Measurements from ENCODE around the gene FPGS. TPM values are rescaled to one million over a fixed set of nuclear protein-coding genes. Genes with fewer than 3 reads are reported as not detected.

Gene FPGS
- total and polyA plus RNA-seq, 3 donors from 2014 or later = 37.9 to 105 (median 99.3) TPM

DNA sequence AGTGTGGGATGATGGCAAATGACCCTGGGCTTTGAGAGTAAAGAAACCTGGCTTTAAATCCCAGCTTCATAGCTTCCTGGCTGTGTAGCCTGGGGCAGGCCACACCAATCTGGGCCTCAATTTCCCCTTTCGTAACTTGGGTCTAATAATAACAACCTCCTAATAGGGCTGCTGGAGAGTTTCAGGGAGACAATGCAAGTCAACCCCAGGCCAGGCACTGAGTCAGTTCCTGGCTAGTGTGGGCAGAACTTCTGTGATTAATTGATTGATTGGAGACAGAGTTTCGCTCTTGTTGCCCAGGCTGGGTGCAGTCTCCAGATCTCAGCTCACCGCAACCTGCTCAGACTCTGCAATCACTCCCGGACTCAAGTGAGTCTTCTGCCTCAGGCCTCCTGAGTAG, 20.9 kb upstream of the FPGS start:
- H3K4me3 ChIP-seq = no peak overlapping the region
- H3K4me1 ChIP-seq = peaks cover 16% of the 10 kb centered on the region
- intact Hi-C loops (cut with DNase I; ENCODE audit: low total_unique reads) = loop anchor here (5.0 to 10.0 kb wide), 2 partner anchors 45 to 83 kb away; partner anchors contain the start of gene TOR2A
- H3K27me3 ChIP-seq = no peaks in the 10 kb centered on the region
- no peak for DNase-seq
- no peaks in the 10 kb centered on the region for H3K36me3 ChIP-seq (ENCODE audit: low read depth, missing control alignments)
- 88 to 98% methylated on average over 4 of the region's 4 CpGs for WGBS, 2 donors
- TF ChIP-seq CTCF (IDR thresholded peaks at IDR 0.05) = no peak
- TF ChIP-seq POLR2A (IDR thresholded peaks at IDR 0.05) = no peak
- H3K9me3 ChIP-seq = no peaks in the 10 kb centered on the region
- H3K27ac ChIP-seq = no peak overlapping the region

DNA sequence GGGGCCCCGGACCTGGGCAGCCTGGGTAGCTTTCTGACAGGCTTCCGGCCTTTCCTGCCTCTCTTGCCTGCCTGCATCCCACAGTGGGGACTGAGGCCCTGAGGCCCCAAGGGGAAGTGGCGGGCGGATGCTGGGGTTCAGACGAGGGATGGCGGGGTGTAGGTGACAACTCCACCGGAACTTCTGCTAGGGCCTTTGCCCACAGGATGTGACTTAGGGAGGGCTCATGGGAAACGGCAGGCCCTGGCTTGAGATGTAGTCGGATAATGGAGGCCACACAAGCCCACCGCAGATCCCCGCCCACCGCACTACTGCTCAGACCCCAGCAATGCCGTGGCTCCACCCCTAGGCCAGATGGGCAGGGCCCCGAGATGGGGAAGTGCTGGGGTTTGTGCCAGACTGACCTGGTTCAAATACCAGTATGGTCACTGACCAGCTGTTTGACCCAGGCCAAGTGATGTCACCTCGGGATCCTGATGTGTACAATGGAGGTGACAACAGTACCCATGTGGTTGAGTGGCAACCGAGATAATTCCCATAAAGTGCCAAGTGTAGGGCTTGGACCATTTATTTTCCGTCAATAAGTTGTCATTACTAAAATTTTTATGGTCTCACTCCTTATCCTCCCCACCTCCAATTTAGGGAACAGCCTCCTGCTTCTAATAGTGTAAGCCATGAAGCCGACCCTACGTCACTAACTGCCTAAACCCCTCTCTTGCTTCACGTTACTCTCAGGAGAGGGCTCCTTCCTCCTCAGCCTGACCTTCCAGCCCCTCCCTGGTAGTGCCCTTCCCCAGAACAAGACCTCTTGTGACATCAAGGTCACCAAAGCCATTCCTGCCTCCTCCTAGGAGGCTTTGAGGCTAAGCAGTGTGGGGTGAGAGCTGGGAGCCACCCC, 19.3 kb upstream of the FPGS start:
- no peaks in the 10 kb centered on the region for H3K27me3 ChIP-seq
- H3K9me3 ChIP-seq = no peaks in the 10 kb centered on the region
- intact Hi-C loops (cut with DNase I; ENCODE audit: low total_unique reads) = loop anchor here (5.0 to 10.0 kb wide), 2 partner anchors 46 to 81 kb away; partner anchors contain the start of gene TOR2A
- H3K4me1 ChIP-seq = peaks cover 30% of the 10 kb centered on the region
- TF ChIP-seq POLR2A (IDR thresholded peaks at IDR 0.05) = no peak
- no peak for TF ChIP-seq CTCF (IDR thresholded peaks at IDR 0.05)
- WGBS, 2 donors = 71 to 80% methylated on average over 12 to 20 of the region's 20 CpGs
- H3K27ac ChIP-seq = no peak overlapping the region
- H3K4me3 ChIP-seq = no peak overlapping the region
- DNase-seq = no peak
- H3K36me3 ChIP-seq (ENCODE audit: low read depth, missing control alignments) = no peaks in the 10 kb centered on the region

DNA sequence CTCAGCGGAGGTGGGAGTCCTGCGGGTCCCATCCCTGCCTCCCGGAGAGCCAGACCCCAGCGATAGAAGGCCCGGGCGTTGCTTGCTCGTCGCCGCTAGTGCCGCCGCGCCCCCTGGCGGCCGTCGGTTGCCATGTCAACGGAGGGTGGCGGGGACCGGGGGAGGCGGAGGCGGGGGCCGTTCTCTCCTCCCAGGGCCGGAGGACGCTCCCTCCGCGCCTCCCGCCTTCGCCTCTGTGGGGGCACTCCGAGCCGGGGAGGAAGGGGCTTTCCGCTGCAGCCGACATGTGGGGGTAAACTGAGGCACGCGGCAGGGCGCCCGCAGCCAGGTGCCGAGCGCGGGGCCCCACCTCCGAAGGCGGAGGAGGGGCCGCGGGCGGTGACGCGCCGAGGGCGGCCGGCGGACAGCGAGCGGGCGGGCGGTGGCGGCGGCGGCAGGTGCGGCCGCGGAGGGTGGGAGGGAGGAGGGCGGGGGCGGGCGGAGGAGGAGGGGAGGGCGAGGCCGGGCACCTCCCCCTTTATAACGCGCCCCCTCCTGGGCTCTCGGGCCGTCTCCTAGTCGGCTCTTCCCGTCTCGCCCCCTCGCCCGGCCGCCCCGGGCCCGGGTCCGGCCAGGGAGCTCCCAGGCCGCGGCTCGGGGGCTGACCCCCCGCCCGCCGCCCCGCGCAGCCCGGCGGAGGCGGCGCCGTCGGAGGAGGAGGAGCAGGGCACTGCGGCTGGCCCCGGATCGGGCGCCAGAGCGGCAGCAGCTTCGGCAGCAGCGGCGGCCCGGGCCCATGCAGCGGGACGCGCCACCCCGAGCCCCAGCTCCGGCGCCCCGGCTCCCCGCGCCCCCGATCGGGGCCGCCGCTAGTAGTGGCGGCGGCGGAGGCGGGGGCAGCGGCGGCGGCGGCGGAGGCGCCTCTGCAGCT, 17.4 kb upstream of the FPGS start:
- DNase-seq = peak; percentile 87
- H3K4me3 ChIP-seq = peak overlapping the region; percentile 75 to 98
- H3K27me3 ChIP-seq = no peaks in the 10 kb centered on the region
- WGBS, 2 donors = 1% methylated on average over 44 of the region's 123 CpGs; no CpG with 5 or more reads in 1 of the 2 donors
- peaks cover 46% of the 10 kb centered on the region for H3K4me1 ChIP-seq
- no peaks in the 10 kb centered on the region for H3K9me3 ChIP-seq
- H3K27ac ChIP-seq = peak overlapping the region; percentile 80 to 95
- H3K36me3 ChIP-seq (ENCODE audit: low read depth, missing control alignments) = no peaks in the 10 kb centered on the region
- intact Hi-C loops (cut with DNase I; ENCODE audit: low total_unique reads) = loop anchor here (10.0 kb wide), 1 partner anchor 80 kb away; no protein-coding TSS in a partner anchor
- TF ChIP-seq POLR2A (IDR thresholded peaks at IDR 0.05) (no peak), CTCF (IDR thresholded peaks at IDR 0.05) (peak; percentile 94 to 97 (median 96))

- peak within 1 kb of the TSS; percentile 80 to 95 for H3K27ac ChIP-seq
- peaks cover 47% of the 10 kb centered on the region for H3K4me1 ChIP-seq
- H3K9me3 ChIP-seq = no peaks in the 10 kb centered on the region
- peak; percentile 93 for DNase-seq
- peak in 1 of 3 experiments; percentile 7 for TF ChIP-seq CTCF (IDR thresholded peaks at IDR 0.05)
- peak; percentile 43 for TF ChIP-seq POLR2A (IDR thresholded peaks at IDR 0.05)
- WGBS, 2 donors = 0% methylated on average over 18 to 54 of the region's 75 CpGs
- intact Hi-C loops (cut with DNase I; ENCODE audit: low total_unique reads) = loop anchor here (10.0 kb wide), 1 partner anchor 79 kb away; no protein-coding TSS in a partner anchor
- H3K4me3 ChIP-seq = peak within 1 kb of the TSS; percentile 92 to 98
- no peaks in the 10 kb centered on the region for H3K27me3 ChIP-seq
- no peaks in the 10 kb centered on the region for H3K36me3 ChIP-seq (ENCODE audit: low read depth, missing control alignments)
Measured at GRCh38 chr9:127785933-127786772, 16.5 kb upstream of the FPGS start, which contains the start of gene CDK9. Gene CDK9 (plus strand): TSS chr9:127786034. CDS start chr9:127786149, 115 bp downstream.

Measured in testis (tissue), 3 donors.